Measurements from ENCODE around the gene F11.
"Not testable (repeated sequence)": the region's sequence is repeated elsewhere in the genome, so short reads cannot be mapped to it uniquely, and the experiment has no call there.

Gene F11

GRCh38 chr4:186307916-186308315 lies 41.9 kb downstream of the F11 start:
- TF ChIP-seq ZNF70 (CRISPR knock-in tag; IDR thresholded peaks at IDR 0.05): no peak
- no peak for TF ChIP-seq ESRRG (CRISPR knock-in tag; IDR thresholded peaks at IDR 0.05)
- no peak for TF ChIP-seq RARB (CRISPR knock-in tag; IDR thresholded peaks at IDR 0.05)
- TF ChIP-seq ARNTL (CRISPR knock-in tag; IDR thresholded peaks at IDR 0.05; ENCODE audit: borderline replicate concordance, low read depth): no peak
- no peak for TF ChIP-seq CREB5 (CRISPR knock-in tag; IDR thresholded peaks at IDR 0.05; ENCODE audit: low read depth)
- no peak for TF ChIP-seq POU6F1 (CRISPR knock-in tag; IDR thresholded peaks at IDR 0.05; ENCODE audit: borderline replicate concordance, low read depth)
- TF ChIP-seq CSDC2 (CRISPR knock-in tag; IDR thresholded peaks at IDR 0.05): no peak
- TF ChIP-seq TSHZ2 (CRISPR knock-in tag; IDR thresholded peaks at IDR 0.05): no peak
- TF ChIP-seq TCF4 (CRISPR knock-in tag; IDR thresholded peaks at IDR 0.05; ENCODE audit: borderline replicate concordance): no peak
- no peak for TF ChIP-seq ISL1 (CRISPR knock-in tag; IDR thresholded peaks at IDR 0.05)
- TF ChIP-seq BACH2 (CRISPR knock-in tag; IDR thresholded peaks at IDR 0.05; ENCODE audit: borderline replicate concordance): no peak
- no peak for TF ChIP-seq PPARA (CRISPR knock-in tag; IDR thresholded peaks at IDR 0.05; ENCODE audit: borderline replicate concordance)
- TF ChIP-seq PATZ1 (CRISPR knock-in tag; IDR thresholded peaks at IDR 0.05; ENCODE audit: borderline replicate concordance): no peak
- no peak for TF ChIP-seq ZFP30 (CRISPR knock-in tag; IDR thresholded peaks at IDR 0.05)
- no peak for ATAC-seq

GRCh38 chr4:186318481-186318880 lies 52.5 kb downstream of the F11 start:
- no peak for ATAC-seq
- TF ChIP-seq ISL1 (CRISPR knock-in tag; IDR thresholded peaks at IDR 0.05): no peak
- TF ChIP-seq ZFP3 (CRISPR knock-in tag; IDR thresholded peaks at IDR 0.05): no peak
- TF ChIP-seq GLIS3 (CRISPR knock-in tag; IDR thresholded peaks at IDR 0.05): no peak
- TF ChIP-seq TSHZ2 (CRISPR knock-in tag; IDR thresholded peaks at IDR 0.05): no peak
- TF ChIP-seq ZNF565 (CRISPR knock-in tag; conservative IDR thresholded peaks at IDR 0.05; ENCODE audit: low read depth): no peak
- no peak for TF ChIP-seq ZC3H10 (CRISPR knock-in tag; IDR thresholded peaks at IDR 0.05)

- ATAC-seq: not testable (repeated sequence)
Measured at GRCh38 chr4:186324660-186325059, 58.7 kb downstream of the F11 start.

- no peak for ATAC-seq
- TF ChIP-seq TSHZ2 (CRISPR knock-in tag; IDR thresholded peaks at IDR 0.05) (no peak), RARB (CRISPR knock-in tag; IDR thresholded peaks at IDR 0.05) (no peak), OSR1 (CRISPR knock-in tag; IDR thresholded peaks at IDR 0.05) (no peak), ZNF70 (CRISPR knock-in tag; IDR thresholded peaks at IDR 0.05) (no peak), TCF4 (CRISPR knock-in tag; IDR thresholded peaks at IDR 0.05; ENCODE audit: borderline replicate concordance) (no peak), PPARA (CRISPR knock-in tag; IDR thresholded peaks at IDR 0.05; ENCODE audit: borderline replicate concordance) (no peak), ZFP3 (CRISPR knock-in tag; IDR thresholded peaks at IDR 0.05) (no peak), GLIS3 (CRISPR knock-in tag; IDR thresholded peaks at IDR 0.05) (no peak), ZC3H10 (CRISPR knock-in tag; IDR thresholded peaks at IDR 0.05) (no peak)
Measured at GRCh38 chr4:186326391-186326790, 60.4 kb downstream of the F11 start.
